HG02642 (cell line): Measurements from ENCODE around the gene RTEL1.
"Not testable (repeated sequence)": the region's sequence is repeated elsewhere in the genome, so short reads cannot be mapped to it uniquely, and the experiment has no call there.

Experiments
- ATAC-seq: cut with Tn5 transposase; IDR thresholded peaks from one replicate; pipeline ENCODE4 v1.9.1; 2021; ENCODE audit warnings: mild to moderate bottlenecking; ENCODE audit not compliant: unreplicated experiment, poor library complexity

The RTEL1 gene

DNA sequence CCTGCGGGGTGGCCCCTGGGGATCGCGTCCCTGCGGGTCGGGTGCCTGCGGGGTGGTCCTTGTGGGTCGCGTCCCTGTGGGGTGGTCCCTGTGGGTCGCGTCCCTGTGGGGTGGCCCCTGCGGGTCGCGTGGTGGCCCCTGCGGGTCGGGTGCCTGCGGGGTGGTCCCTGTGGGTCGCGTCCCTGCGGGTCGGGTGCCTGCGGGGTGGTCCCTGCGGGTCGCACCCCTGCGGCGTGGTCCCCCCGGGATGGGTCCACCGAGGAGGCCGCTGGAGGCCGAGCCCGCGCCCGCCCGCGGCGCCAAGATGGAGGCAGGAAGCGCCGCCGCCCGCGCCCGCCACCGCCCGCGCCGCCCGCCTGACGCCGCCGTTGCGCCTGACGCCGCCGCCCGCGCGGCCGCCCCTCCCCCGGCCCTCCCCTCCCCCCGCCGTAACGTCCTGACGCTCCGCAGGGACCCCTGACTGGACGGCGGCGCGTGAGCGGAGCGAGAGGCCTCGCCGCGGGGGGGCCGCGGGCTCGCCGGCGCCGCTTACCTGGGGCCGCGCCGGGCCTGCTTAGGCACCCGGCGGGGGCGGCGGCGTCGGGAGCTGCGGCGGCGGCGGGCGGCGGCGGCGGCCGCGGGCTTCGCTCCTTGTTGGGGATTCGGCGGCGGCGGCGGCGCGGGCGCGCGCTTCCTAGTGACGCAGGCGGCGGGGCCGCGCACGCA lies 31.5 kb upstream of the RTEL1 start, which contains the start of gene GMEB2:
GMEB2 (minus strand) TSS at position 678 of the 705 bp plus-strand sequence. CDS start 7,704 bp downstream, outside the sequence.
- peak; percentile 49 for ATAC-seq

GRCh38 chr20:63627129-63627750 lies 30.9 kb upstream of the RTEL1 start:
- ATAC-seq, result peak; percentile 87

GRCh38 chr20:63627751-63628245 lies 30.3 kb upstream of the RTEL1 start:
- ATAC-seq, result no peak

- ATAC-seq, result no peak
Measured at GRCh38 chr20:63628246-63628975, 29.7 kb upstream of the RTEL1 start.

DNA sequence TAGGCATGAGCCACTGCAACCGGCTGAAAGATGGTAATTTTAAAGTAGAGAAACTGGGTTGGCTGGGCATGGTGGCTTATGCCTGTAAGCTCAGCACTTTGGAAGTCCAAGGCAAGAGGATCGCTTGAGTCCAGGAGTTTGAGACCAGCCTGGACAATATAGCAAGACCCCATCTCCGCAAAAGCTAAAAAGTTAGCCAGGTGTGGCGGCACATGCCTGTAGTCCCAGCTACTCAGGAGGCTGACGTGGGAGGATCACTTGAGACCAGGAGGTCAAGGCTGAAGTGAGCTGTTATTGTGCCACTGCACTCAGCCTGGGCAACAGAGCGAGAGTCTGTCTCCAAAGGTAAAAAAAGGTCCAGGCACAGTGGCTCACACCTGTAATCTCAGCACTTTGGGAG lies 27.2 kb upstream of the RTEL1 start:
- ATAC-seq, result not testable (repeated sequence)

DNA sequence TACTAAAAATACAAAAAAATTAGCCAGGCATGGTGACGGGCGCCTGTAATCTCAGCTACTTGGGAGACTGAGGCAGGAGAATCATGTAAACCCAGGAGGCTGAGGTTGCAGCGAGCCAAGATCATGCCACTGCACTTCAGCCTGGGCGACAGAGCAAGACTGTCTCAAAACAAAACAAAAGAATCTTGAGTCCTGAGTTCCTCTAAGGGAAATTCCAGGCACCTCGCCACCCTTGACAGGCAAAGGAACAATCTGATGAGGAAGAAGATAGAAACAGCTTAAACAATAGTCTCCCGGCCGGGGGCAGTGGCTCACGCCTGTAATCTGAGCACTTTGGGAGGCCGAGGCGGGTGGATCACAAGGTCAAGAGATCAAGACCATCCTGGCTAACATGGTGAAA lies 26.7 kb upstream of the RTEL1 start:
- not testable (repeated sequence) for ATAC-seq

- no peak for ATAC-seq
Measured at GRCh38 chr20:63633732-63634131, 24.4 kb upstream of the RTEL1 start.

DNA sequence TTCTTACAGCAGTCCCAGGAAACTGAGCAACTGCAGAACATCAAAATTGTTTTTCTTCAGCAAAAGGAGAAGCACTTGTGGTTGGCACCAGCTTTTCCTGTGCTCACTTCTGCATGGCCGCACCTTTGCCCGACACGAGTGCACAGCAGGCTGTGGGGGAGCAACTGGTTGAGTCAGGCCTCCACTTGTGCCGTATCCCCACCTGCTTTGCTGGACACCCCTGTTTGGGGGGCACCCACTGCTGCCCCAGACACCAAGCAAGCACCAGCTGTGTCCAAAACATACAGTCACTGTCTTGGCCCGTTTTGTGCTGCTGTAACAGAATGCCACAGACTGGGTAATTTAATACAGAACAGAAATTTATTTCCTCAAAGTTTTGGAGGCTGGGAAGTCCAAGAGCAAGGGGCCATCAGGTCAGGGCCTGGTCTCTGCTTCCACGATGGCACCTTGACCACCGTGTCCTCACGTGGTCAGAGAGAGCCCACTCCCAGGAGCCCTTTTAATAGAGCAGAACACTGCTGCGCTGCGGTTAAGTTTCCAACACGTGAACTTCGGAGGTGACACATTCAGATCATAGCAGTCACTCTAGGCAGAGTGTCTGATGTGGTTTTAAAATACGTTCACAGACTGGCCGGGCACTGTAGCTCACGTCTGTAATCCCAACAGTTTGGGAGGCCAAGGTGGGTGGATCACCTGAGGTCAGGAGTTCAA lies 22.5 kb upstream of the RTEL1 start:
- no peak for ATAC-seq

DNA sequence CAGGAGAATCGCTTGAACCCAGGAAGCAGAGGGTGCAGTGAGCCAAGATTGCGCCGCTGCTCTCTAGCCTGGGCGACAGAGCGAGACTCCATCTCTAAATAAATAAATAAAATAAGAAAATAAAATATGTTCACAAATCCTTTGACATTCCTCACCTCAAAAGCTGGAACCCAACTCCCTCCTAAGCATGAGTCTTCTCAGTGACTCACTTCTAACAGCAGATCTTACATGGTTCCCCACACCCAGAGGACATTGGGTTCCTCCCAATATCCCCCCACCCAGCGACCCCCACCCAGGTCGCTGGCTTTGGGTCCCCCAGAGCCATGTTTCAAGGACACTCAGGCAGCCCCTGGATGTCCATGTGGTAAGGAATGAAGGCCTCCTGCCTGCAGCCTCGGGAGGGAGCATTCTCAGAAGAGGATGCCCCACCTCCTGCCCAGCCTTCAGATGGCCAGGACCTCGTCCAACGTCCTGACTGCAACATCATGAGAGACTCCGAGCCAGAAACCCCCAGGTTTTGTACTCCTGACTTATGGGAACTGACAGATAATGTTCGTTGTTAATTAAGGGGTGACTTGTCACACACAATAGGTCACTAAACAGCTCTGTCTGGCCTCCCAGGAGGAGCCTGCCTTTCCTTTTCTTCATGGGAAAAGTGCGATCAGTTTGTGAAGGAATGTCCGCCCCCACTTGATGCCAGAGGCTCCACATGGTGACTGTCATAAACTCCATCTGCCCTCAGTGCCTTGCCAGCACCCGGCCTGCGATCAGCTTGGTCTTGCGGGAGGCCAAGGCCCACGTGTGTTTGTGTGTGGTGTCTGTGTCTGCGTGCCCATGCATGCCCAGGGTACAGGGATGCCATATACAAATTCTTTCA lies 21.1 kb upstream of the RTEL1 start:
- no peak for ATAC-seq

GRCh38 chr20:63639093-63639975 lies 18.8 kb upstream of the RTEL1 start:
- ATAC-seq, result no peak

DNA sequence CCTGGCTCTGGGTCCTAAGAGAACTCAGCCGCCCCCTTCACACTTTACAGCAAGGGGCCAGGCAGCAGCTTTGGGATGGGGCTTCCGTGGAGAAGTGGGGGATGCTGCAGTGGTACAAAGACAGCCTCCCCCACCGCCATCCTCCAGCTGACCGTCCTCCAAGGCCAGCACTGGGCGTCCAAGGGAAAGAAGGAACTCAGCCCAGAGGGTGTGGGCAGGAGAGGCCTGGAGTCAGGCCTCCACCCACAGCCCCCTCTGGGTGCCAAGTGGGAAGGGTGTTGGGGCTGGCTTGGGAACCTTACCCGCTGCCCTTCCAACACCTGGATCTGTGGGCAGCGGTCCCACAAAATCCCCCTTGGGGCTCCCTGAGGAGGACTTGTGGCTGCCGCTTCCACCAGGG lies 18.0 kb upstream of the RTEL1 start:
- no peak for ATAC-seq

GRCh38 chr20:63640686-63641085 lies 17.4 kb upstream of the RTEL1 start:
- not testable (repeated sequence) for ATAC-seq

- peak; percentile 36 for ATAC-seq
Measured at GRCh38 chr20:63641146-63641791, 16.8 kb upstream of the RTEL1 start.

GRCh38 chr20:63641792-63642523 lies 16.2 kb upstream of the RTEL1 start:
- ATAC-seq, result peak; percentile 62

DNA sequence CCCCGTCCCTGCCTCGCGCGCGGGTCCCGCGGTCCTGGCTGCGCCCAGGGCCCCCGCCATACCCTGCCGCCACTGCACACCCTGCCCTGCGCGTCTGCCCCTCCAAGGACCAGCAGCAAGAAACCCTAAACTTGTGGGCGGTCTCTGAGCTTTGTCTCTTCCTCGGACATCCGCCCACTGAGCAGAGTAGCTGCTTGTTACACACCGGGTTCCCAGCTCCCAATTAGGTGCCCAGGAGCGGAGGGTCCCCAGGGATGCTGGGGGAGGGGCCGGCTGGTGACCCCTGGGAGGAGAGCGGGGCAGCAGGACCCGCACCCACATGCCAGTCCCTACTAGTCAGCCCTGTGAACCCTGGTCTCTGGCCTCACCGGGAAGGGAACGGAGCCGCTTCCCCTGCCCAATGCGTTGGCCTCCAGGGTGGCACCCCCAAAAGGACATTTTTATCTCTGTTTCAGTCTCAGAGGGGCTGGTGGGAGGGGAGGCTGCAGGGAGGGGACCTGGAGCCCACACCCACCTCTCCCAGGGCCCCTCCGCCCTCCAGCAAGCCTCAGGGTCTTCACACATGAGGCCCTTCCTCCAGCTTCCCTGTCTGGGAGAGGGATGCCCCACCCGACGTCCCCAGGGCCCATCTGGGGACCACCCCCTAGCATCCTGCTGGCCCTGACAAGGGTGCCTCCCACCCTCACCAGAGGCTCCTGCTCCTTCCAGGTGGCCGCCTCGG lies 15.4 kb upstream of the RTEL1 start:
- no peak for ATAC-seq

DNA sequence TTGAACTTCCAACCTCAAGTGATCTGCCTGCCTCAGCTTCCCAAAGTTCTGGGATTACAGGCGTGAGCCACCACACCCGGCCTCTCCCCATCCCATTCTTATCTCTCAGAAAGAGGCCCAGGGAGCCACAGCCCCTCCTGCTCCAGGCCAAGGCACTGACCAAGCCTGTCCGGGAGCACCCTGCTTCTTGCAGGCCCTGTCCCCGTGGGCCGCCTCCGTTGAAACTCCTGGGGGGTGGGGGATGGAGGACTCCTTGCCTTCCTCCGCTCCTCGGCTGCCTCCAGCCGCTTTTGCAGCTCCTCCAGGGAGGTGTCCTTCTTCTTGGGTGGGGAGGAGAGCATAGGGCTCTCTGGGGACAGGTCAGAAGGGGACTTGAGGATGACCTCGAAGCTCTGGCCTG lies 14.6 kb upstream of the RTEL1 start:
- no peak for ATAC-seq

GRCh38 chr20:63643946-63644345 lies 14.2 kb upstream of the RTEL1 start:
- no peak for ATAC-seq
